BJ (cell line): Measurements from ENCODE around the gene OCEL1. TPM values are rescaled to one million over a fixed set of nuclear protein-coding genes. Genes with fewer than 3 reads are reported as not detected.

ENCODE experiments used
- CTCF ChIA-PET: fragments of 350-600 bp; formaldehyde crosslinking; extraction: SDS; loops from one replicate; lab custom pipeline; 2021; ENCODE audit warnings: antibody characterized with exemption, inconsistent platforms; lab: Yijun Ruan, JAX
- POLR2A ChIA-PET: fragments of 300-600 bp; sonication (Branson Sonifier 250); formaldehyde crosslinking; extraction: SDS; loops from one replicate; lab custom pipeline; 2021; ENCODE audit warnings: antibody characterized with exemption; lab: Charles Lee
- DNase-seq: peaks from one replicate; pipeline ENCODE4 v3.0.0-alpha.2; 2011; ENCODE audit warnings: low read depth
- H3K27me3 ChIP-seq: 2 replicates; pipeline ENCODE4 v1.6.0; 2011; ENCODE audit warnings: low read length; ENCODE audit not compliant: control insufficient read depth, insufficient read depth
- H3K36me3 ChIP-seq: 2 replicates; pipeline ENCODE4 v1.5.1; 2011; ENCODE audit warnings: low read length; ENCODE audit not compliant: control insufficient read depth, insufficient read depth
- H3K4me3 ChIP-seq: 2 replicates; pipeline ENCODE4 v1.5.1; 2011; ENCODE audit warnings: low read depth, mild to moderate bottlenecking, control low read depth, low read length
- polyA plus RNA-seq: library from polyadenylated mRNA; depleted of rRNA; stranded (reverse); fragments of >200 nt; gene quantifications from 2 replicates; pipeline ENCODE4 v1.2.3, GENCODE V29; 2011
- TF ChIP-seq, protein P1 (sequence below): IDR thresholded peaks from 2 replicates; pipeline ENCODE4 v1.5.1; 2011; ENCODE audit warnings: low read depth, mild to moderate bottlenecking, control low read depth, inconsistent platforms, low read length, moderate library complexity; ENCODE audit not compliant: insufficient read depth

The OCEL1 gene
- polyA plus RNA-seq, 1 experiment = 10.0 TPM

DNA sequence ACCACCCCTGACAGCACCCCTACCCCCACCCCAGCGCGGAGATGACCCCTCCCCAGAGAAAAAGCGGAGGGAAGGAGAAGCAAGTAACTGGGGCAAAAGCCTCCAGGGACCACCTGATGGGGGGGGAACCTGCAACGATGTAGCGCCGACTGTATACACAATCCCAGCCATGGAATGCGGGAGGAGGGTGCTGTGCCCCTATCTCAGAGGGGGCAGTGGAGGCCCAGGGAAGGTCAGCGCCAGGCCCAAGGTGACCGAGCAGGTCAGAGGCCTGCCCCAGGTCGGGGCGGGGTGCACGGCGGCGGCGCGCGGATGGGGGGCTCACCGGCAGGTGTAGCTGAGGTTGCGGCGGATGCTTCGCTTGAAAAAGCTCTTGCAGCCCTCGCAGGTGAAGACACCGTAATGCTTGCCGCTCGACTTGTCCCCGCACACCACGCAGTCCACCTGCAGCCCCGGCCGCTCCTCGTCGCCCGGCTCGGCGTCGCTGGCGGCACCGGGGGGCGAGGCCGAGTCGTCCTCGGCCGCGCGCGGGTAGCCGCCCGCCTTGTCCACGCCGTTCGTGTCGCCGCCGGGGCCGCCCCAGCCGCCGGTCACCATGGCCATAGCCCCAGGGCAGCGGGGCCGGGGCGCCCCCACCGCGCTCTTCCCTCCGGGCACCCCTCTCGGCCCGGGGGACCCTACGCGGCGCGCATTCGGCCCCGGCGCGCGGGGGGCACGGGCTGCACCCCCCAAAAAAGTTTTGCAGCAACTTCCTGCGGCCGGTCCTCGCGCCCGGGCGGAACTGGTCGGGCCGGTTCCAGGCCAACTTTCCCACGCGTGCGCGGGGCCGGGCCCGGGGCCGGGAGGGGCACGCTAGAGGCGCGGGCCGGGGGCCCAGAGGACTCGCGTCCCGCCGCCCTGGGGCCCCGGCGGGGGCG lies 18.9 kb downstream of the OCEL1 start:
- no peaks in the 10 kb centered on the region for H3K27me3 ChIP-seq
- TF ChIP-seq, protein P1, sequence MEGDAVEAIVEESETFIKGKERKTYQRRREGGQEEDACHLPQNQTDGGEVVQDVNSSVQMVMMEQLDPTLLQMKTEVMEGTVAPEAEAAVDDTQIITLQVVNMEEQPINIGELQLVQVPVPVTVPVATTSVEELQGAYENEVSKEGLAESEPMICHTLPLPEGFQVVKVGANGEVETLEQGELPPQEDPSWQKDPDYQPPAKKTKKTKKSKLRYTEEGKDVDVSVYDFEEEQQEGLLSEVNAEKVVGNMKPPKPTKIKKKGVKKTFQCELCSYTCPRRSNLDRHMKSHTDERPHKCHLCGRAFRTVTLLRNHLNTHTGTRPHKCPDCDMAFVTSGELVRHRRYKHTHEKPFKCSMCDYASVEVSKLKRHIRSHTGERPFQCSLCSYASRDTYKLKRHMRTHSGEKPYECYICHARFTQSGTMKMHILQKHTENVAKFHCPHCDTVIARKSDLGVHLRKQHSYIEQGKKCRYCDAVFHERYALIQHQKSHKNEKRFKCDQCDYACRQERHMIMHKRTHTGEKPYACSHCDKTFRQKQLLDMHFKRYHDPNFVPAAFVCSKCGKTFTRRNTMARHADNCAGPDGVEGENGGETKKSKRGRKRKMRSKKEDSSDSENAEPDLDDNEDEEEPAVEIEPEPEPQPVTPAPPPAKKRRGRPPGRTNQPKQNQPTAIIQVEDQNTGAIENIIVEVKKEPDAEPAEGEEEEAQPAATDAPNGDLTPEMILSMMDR = no peak
- H3K4me3 ChIP-seq = peak overlapping the region; percentile 96
- CTCF ChIA-PET = interaction anchor here (0.8 to 2.3 kb wide), 3 partner anchors 9 to 39 kb away, joined by 3 to 14 read pairs (median 4); no protein-coding TSS in a partner anchor
- peaks cover 6% of the 10 kb centered on the region for H3K36me3 ChIP-seq
- DNase-seq = no peak
- POLR2A ChIA-PET = no interaction called here

DNA sequence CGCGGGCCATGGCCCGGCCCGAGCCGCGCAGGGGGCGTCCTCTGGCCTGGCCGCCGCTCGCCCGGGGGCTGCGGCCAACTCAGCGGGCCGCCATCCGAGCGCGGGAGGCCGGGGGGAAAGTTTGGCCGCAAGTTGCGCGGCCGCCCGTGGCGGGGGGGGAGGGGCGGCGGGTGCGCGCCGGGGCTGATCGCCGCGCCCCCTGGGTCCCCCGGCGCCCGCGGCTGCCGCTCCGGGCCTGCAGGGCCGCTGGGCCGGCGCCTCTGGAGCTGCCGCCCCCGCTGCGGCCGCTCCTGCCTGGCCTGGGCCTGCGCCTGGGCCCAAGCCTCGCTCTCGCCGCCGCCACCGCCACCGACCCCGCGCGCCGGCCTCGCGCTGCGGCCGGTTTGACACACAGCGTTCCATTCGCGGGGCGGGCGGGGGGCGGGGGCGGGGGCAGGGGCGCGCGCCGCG lies 19.5 kb downstream of the OCEL1 start, which contains the start of gene NR2F6:
Gene NR2F6 (minus strand): TSS at position 385 of the 450 bp plus-strand sequence. CDS start 699 bp downstream, outside the sequence.
- ChIA-PET CTCF (no interaction called here), POLR2A (no interaction called here)
- Histone ChIP-seq H3K36me3 (no peaks in the 10 kb centered on the region), H3K27me3 (no peaks in the 10 kb centered on the region), H3K4me3 (peak within 1 kb of the TSS; percentile 96)
- TF ChIP-seq, protein P1 = no peak
- DNase-seq = no peak

DNA sequence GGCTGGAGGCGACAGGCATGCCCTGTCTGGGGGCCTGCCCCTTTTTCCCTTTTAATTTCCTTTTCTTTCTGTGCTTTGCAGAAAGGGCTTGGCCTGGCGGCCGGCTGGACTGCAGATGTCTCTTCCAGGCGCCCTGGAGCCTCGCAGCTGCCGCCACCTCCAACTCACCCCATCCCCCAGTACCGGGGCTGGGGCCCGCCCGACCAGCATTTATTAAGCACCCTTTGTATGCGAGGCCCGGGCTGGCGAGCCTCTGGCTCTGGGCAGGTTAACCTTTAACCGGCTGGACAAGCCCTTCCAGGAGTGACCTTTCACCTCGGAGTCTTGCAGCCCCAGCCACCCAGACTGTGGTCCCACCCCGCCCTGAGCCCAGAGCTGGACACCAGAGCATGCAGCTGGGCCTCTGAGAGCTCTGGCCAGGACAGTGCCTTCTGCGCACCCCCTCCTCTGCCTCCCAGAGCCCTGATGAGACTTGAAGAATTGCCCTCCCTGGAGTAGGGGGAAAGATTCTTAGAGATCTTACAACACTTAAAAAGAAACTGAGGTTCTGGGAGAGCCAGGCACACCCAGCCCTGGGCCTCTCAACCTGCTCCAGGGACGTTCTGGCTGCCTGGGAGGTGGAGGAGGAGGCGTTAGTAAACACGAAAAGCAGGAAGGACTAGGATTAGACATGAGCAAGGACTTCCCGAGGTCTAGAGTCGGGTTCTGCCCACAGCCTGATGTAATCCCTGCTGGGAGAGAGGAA lies 20.8 kb downstream of the OCEL1 start:
- Histone ChIP-seq H3K27me3 (no peaks in the 10 kb centered on the region), H3K36me3 (no peaks in the 10 kb centered on the region), H3K4me3 (no peak overlapping the region; the same call in 1 of the 2 replicates)
- CTCF ChIA-PET = interaction anchor here (1.0 kb wide), 1 partner anchor 14 kb away, joined by 3 read pairs; no protein-coding TSS in a partner anchor
- no peak for DNase-seq
- POLR2A ChIA-PET = no interaction called here
- TF ChIP-seq, protein P1 = no peak

DNA sequence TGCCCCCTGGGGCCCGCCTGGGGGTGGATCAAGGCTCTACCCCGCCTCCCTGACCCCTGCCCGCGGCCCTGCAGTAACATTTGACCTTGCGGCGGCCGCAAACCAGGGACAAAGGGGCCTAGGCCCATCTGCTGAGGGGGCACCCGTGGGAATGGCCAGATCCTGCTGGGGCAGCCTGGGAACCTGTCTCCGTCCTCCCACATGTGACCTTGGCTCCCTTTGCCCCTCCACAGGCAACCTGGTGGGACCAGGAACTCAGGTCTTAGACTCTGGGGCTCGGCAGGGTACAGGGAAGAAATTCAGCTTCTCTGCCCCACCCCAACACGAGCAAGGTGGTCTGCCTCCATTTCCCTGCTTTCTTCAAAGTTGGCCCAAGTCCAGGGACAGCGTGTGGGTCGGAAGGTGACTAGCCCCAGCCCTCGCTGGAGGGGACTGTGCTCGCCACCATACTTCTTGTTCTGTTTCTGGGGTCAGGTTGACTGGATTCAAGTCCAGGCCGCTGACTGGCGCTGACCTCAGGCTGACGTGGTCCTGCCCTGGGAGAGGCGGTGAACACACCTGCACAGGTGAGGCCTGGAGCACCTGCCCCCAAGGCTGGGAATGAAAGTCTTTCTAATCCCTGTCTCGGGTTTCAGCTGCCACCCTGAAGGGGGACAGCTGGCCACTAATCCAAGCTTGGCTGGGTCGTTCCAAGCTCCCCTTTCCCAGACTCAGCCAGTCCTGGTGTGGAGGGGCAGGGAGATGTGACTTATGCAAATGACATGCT lies 22.2 kb downstream of the OCEL1 start:
- no peaks in the 10 kb centered on the region for H3K36me3 ChIP-seq
- H3K27me3 ChIP-seq = no peaks in the 10 kb centered on the region
- TF ChIP-seq, protein P1 = no peak
- no peak for DNase-seq
- H3K4me3 ChIP-seq = no peak overlapping the region
- ChIA-PET CTCF (interaction anchor here (0.6 to 2.4 kb wide), 5 partner anchors 10 to 47 kb away, joined by 3 to 18 read pairs (median 3); no protein-coding TSS in a partner anchor), POLR2A (no interaction called here)
